GM19351 (cell line): ENCODE data around the gene TMEM248.
"Not testable (repeated sequence)": the region's sequence is repeated elsewhere in the genome, so short reads cannot be mapped to it uniquely, and the experiment has no call there.

Experiments
- ATAC-seq: cut with Tn5 transposase; IDR thresholded peaks from one replicate; pipeline ENCODE4 v1.9.1; 2021; ENCODE audit warnings: mild to moderate bottlenecking, moderate library complexity; ENCODE audit not compliant: unreplicated experiment

TMEM248 gene

GRCh38 chr7:66995050-66995776 lies 74.2 kb downstream of the TMEM248 start, which contains the start of gene SBDS:
Gene SBDS, minus strand, starts transcription at chr7:66995586. Its CDS starts 169 bp downstream, at chr7:66995417.
- peak; percentile 57 for ATAC-seq

- peak; percentile 87 for ATAC-seq
Observed at GRCh38 chr7:66996444-66997191, 75.6 kb downstream of the TMEM248 start, which contains the start of gene TYW1. Gene TYW1, plus strand, starts transcription at chr7:66996833. Its CDS starts 146 bp downstream, at chr7:66996979.

GRCh38 chr7:67000601-67001258 lies 79.7 kb downstream of the TMEM248 start:
- ATAC-seq, result not testable (repeated sequence)

GRCh38 chr7:67004145-67004544 lies 83.1 kb downstream of the TMEM248 start:
- not testable (repeated sequence) for ATAC-seq

- ATAC-seq, result no peak
Observed at GRCh38 chr7:67006965-67007364, 85.9 kb downstream of the TMEM248 start.
